B cell (primary cell): Measurements from ENCODE around the gene NAT10. TPM values are rescaled to one million over a fixed set of nuclear protein-coding genes. Genes with fewer than 3 reads are reported as not detected.

Experiments
- ATAC-seq: fragments of 200-7000 bp; cut with Tn5 transposase; one replicate; pipeline ENCODE4 v1.10.0; 2021; ENCODE audit warnings: low read depth, mild to moderate bottlenecking, moderate number of reproducible peaks, moderate library complexity
- CTCF ChIA-PET: fragments of 350-600 bp; sonication (Branson Sonifier 250); formaldehyde crosslinking; loops from one replicate; lab custom pipeline; 2021; ENCODE audit warnings: antibody characterized with exemption, inconsistent platforms; lab: Charles Lee
- POLR2A ChIA-PET: fragments of 350-600 bp; sonication (Branson Sonifier 250); formaldehyde crosslinking; loops from one replicate; lab custom pipeline; 2021; ENCODE audit warnings: antibody characterized with exemption; lab: Charles Lee
- DNase-seq: peaks from one replicate; pipeline ENCODE4 v3.0.0; 2013
- H2AFZ ChIP-seq: 2 replicates; pipeline ENCODE4 v1.6.1; 2012; ENCODE audit warnings: mild to moderate bottlenecking, low read depth, low read length; ENCODE audit not compliant: insufficient read depth, poor library complexity, severe bottlenecking
- H3K27ac ChIP-seq, 2 donors: 1 replicate in 1 of 2; 2 replicates in 1 of 2; pipeline ENCODE4 v1.5.1; 2012 to 2013; ENCODE audit warnings: low read length in 2 of 2, mild to moderate bottlenecking in 2 of 2, moderate library complexity in 1 of 2
- H3K27me3 ChIP-seq, 4 experiments: fragments of 200-600 bp in 1 of 4; sonication (generic) in 1 of 4; replicated peaks in 1 of 4; 1 replicate in 2 of 4; 2 replicates in 2 of 4; pipeline versions ENCODE4 v1.6.1 to v1.7.0; 2013 to 2016; ENCODE audit warnings: low read length in 3 of 4, mild to moderate bottlenecking in 2 of 4, mixed read lengths in 1 of 4, moderate library complexity in 1 of 4; ENCODE audit not compliant: insufficient read depth in 4 of 4, control insufficient read depth in 3 of 4; ENCODE audit errors: control extremely low read depth in 1 of 4
- H3K36me3 ChIP-seq, 2 experiments: replicated peaks in 1 of 2; 1 replicate in 1 of 2; 2 replicates in 1 of 2; pipeline versions ENCODE4 v1.6.1 to v1.7.1; 2013; ENCODE audit warnings: low read length in 1 of 2; ENCODE audit not compliant: insufficient read depth in 2 of 2, control insufficient read depth in 1 of 2; ENCODE audit errors: control extremely low read depth in 1 of 2, extremely low read depth in 1 of 2
- H3K4me1 ChIP-seq, 2 donors: fragments of 200-600 bp in 1 of 2; sonication (generic) in 1 of 2; 1 replicate in 1 of 2; 2 replicates in 1 of 2; pipeline versions ENCODE4 v1.5.1 to v1.6.1; 2013 to 2017; ENCODE audit warnings: low read length in 2 of 2; ENCODE audit not compliant: control insufficient read depth in 2 of 2, insufficient read depth in 2 of 2
- H3K4me2 ChIP-seq: replicated peaks from 2 replicates; pipeline ENCODE3; 2012; ENCODE audit warnings: mild to moderate bottlenecking, low read depth, low read length; ENCODE audit not compliant: poor library complexity, severe bottlenecking
- H3K4me3 ChIP-seq, 5 experiments: fragments of 200-600 bp in 1 of 5; sonication (generic) in 1 of 5; 1 replicate in 3 of 5; 2 replicates in 2 of 5; pipeline versions ENCODE4 v1.5.1 to v1.7.0; 2011 to 2016; ENCODE audit warnings: low read length in 4 of 5, mild to moderate bottlenecking in 4 of 5, low read depth in 2 of 5, control low read depth in 1 of 5, moderate library complexity in 1 of 5; ENCODE audit not compliant: insufficient read depth in 1 of 5; ENCODE audit errors: control extremely low read depth in 1 of 5, extremely low read depth in 1 of 5
- H3K79me2 ChIP-seq: fragments of 200-600 bp; sonication (generic); one replicate; pipeline ENCODE4 v1.6.0; 2016; ENCODE audit warnings: low read length; ENCODE audit not compliant: control insufficient read depth, insufficient read depth
- H3K9ac ChIP-seq: fragments of 200-600 bp; sonication (generic); 2 replicates; pipeline ENCODE4 v1.6.1; 2017; ENCODE audit warnings: mild to moderate bottlenecking, low read length, moderate library complexity
- H3K9me3 ChIP-seq, 3 donors: one replicate each; pipeline versions ENCODE4 v1.6.1 to v1.7.1; 2013; ENCODE audit warnings: low read length in 2 of 3; ENCODE audit not compliant: control insufficient read depth in 2 of 3, insufficient read depth in 1 of 3; ENCODE audit errors: control extremely low read depth in 1 of 3
- H4K20me1 ChIP-seq: 2 replicates; pipeline ENCODE4 v1.6.0; 2012; ENCODE audit warnings: mild to moderate bottlenecking, low read length; ENCODE audit not compliant: insufficient read depth, control insufficient read depth, poor library complexity, severe bottlenecking
- H3K27ac Mint-ChIP-seq: one replicate; pipeline ENCODE4 v1.8.0; 2021; ENCODE audit warnings: mixed read lengths
- H3K27me3 Mint-ChIP-seq: one replicate; pipeline ENCODE4 v1.8.0; 2021; ENCODE audit warnings: mixed read lengths
- H3K4me1 Mint-ChIP-seq: one replicate; pipeline ENCODE4 v1.8.0; 2021; ENCODE audit warnings: mixed read lengths
- H3K4me3 Mint-ChIP-seq: one replicate; pipeline ENCODE4 v1.8.0; 2021; ENCODE audit warnings: mixed read lengths
- H3K9me3 Mint-ChIP-seq: one replicate; pipeline ENCODE4 v1.8.0; 2022; ENCODE audit warnings: mixed read lengths; ENCODE audit not compliant: insufficient read depth
- EZH2 ChIP-seq: IDR thresholded peaks from 2 replicates; pipeline ENCODE4 v1.6.1; 2012; ENCODE audit warnings: borderline replicate concordance, low read depth, mild to moderate bottlenecking, moderate library complexity, low read length; ENCODE audit not compliant: insufficient read depth, poor library complexity, severe bottlenecking
- WGBS: methylation state at CpG from one replicate; pipeline ENCODE4 v1.1.5; 2013; ENCODE audit warnings: missing lambda C conversion rate; ENCODE audit not compliant: insufficient coverage; 5-methylcytosine and 5-hydroxymethylcytosine counted together
- intact Hi-C: fragments of 100-400 bp; cut with micrococcal nuclease; formaldehyde crosslinking; loops from one replicate; pipeline ENCODE4 v1.10.0; 2022
- polyA plus RNA-seq: library from polyadenylated mRNA; depleted of rRNA; stranded (reverse); fragments of >200 nt; gene quantifications from 2 replicates; pipeline ENCODE4 v1.2.3, GENCODE V29; 2012
- total RNA-seq, 2 donors: library from RNA; stranded (reverse); fragments of 120-200 nt in 1 of 2; gene quantifications; 1 replicate in 1 of 2; 2 replicates in 1 of 2; pipeline versions ENCODE4 v1.2.3 to v1.2.4, GENCODE V29; 2013 to 2022
- TF ChIP-seq, protein P1 (sequence below): fragments of 200-600 bp; IDR thresholded peaks from one replicate; pipeline ENCODE4 v1.8.0; 2022; ENCODE audit warnings: antibody characterized with exemption, mild to moderate bottlenecking

Gene NAT10
- total and polyA plus RNA-seq, 2 donors (not counting 1 experiment from before 2014, with no cell fraction given): 24.9 to 73.5 TPM

DNA sequence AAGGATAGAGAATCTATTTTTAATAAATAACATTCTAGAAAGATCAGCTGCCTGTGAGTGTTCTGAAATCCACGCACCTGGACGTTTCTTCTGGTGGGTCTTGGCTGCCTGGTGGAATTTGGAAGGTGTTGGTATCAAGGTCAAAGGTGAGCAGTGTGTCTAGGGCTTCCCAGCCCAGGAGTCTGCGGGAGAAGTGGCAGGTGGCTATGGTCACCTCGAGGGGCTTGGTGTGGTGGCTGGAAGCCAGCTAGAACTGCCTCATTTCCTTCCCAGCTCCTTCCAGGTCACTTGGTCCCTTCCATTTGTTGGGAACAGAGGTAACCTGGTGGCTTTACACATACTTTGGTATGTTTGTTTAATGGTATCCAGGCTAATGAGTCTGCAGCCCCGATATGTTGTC lies 41.4 kb downstream of the NAT10 start:
- ATAC-seq (no peak), DNase-seq (no peak)
- Histone ChIP-seq H2AFZ (no peak overlapping the region), H3K27me3 (no peaks in the 10 kb centered on the region), H4K20me1 (no peaks in the 10 kb centered on the region), H3K9me3 (no peaks in the 10 kb centered on the region), H3K4me2 (no peak overlapping the region), H3K27ac (peak overlapping the region in 1 of 2 donors; percentile 69), H3K4me1 (peaks cover 9 to 20% of the 10 kb centered on the region in 2 donors), H3K36me3 (peaks cover 0 to 83% of the 10 kb centered on the region in 2 experiments), H3K4me3 (no peak overlapping the region), H3K79me2 (no peaks in the 10 kb centered on the region), H3K9ac (no peak overlapping the region)
- Mint-ChIP-seq H3K4me3 (no peak overlapping the region), H3K27me3 (no peaks in the 10 kb centered on the region), H3K9me3 (no peaks in the 10 kb centered on the region), H3K4me1 (peaks cover 18% of the 10 kb centered on the region), H3K27ac (no peak overlapping the region)
- POLR2A ChIA-PET: no interaction called here
- CTCF ChIA-PET: interaction anchor here (0.9 kb wide), 1 partner anchor 159 kb away, joined by 3 read pairs; no protein-coding TSS in a partner anchor
- intact Hi-C loops: no loop called here
- WGBS: 90% methylated on average over 2 of the region's 5 CpGs
- TF ChIP-seq EZH2: no peak
- TF ChIP-seq, protein P1, sequence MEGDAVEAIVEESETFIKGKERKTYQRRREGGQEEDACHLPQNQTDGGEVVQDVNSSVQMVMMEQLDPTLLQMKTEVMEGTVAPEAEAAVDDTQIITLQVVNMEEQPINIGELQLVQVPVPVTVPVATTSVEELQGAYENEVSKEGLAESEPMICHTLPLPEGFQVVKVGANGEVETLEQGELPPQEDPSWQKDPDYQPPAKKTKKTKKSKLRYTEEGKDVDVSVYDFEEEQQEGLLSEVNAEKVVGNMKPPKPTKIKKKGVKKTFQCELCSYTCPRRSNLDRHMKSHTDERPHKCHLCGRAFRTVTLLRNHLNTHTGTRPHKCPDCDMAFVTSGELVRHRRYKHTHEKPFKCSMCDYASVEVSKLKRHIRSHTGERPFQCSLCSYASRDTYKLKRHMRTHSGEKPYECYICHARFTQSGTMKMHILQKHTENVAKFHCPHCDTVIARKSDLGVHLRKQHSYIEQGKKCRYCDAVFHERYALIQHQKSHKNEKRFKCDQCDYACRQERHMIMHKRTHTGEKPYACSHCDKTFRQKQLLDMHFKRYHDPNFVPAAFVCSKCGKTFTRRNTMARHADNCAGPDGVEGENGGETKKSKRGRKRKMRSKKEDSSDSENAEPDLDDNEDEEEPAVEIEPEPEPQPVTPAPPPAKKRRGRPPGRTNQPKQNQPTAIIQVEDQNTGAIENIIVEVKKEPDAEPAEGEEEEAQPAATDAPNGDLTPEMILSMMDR: no peak

DNA sequence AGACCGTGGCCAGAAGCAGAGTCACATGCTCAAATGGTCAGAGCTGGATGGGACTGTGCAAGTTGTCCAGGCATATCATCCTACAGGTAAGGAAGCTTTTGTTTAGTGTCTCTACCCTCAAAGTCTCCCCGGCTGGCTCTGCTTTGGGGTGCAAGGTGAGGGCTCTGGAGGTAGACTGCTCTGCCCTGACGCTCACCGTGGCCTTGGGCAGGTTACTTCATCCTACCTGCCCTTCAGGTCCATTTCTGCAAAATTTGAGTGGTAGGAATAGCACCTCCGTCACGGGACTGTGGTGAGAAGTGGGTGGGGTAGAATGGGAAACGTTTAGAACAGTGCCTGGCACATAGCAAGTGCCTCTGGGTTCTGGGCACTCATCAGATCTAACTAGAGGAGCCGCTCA lies 42.2 kb downstream of the NAT10 start:
- Histone ChIP-seq H3K9me3 (no peaks in the 10 kb centered on the region), H3K4me1 (peaks cover 9 to 20% of the 10 kb centered on the region in 2 donors), H3K36me3 (peaks cover 0 to 77% of the 10 kb centered on the region in 2 experiments), H3K27ac (no peak overlapping the region), H4K20me1 (no peaks in the 10 kb centered on the region), H2AFZ (no peak overlapping the region), H3K4me2 (no peak overlapping the region), H3K9ac (no peak overlapping the region), H3K79me2 (no peaks in the 10 kb centered on the region), H3K4me3 (no peak overlapping the region), H3K27me3 (no peaks in the 10 kb centered on the region)
- POLR2A ChIA-PET: no interaction called here
- no peaks in the 10 kb centered on the region for H3K27me3 Mint-ChIP-seq
- WGBS: 94% methylated on average over 4 of the region's 8 CpGs
- H3K9me3 Mint-ChIP-seq: no peaks in the 10 kb centered on the region
- H3K4me1 Mint-ChIP-seq: peaks cover 23% of the 10 kb centered on the region
- intact Hi-C loops: no loop called here
- H3K27ac Mint-ChIP-seq: no peak overlapping the region
- no peak overlapping the region for H3K4me3 Mint-ChIP-seq
- ATAC-seq: no peak
- no peak for DNase-seq
- no peak for TF ChIP-seq EZH2
- TF ChIP-seq, protein P1: no peak
- CTCF ChIA-PET: no interaction called here
